ENCODE measurements around the gene NDOR1.

NDOR1 gene

GRCh38 chr9:137205126-137206069, at the start of gene NDOR1, which contains the start of gene TMEM203:
Gene NDOR1 (plus strand): TSS chr9:137205700. CDS start chr9:137205778, 78 bp downstream.
Gene TMEM203 (minus strand): TSS chr9:137205648. CDS start chr9:137205414, 234 bp downstream.
- DNase-seq: peak; percentile 87
- in situ Hi-C loops (cut with MboI; ENCODE audit: low pct_unique_long_range_greater_than_20kb, low sequenced_read_pairs): no loop called here

- in situ Hi-C loops (cut with MboI; ENCODE audit: low pct_unique_long_range_greater_than_20kb, low sequenced_read_pairs): no loop called here
These were observed 48.7 kb upstream of the NDOR1 start for GRCh38 chr9:137156567-137157375.

GRCh38 chr9:137157618-137158415, 47.7 kb upstream of the NDOR1 start:
- in situ Hi-C loops (cut with MboI; ENCODE audit: low pct_unique_long_range_greater_than_20kb, low sequenced_read_pairs): no loop called here

More at GRCh38 chr9:137156567-137157375, 48.7 kb upstream of the NDOR1 start:
- DNase-seq: no peak

GRCh38 chr9:137158625-137159024, 46.9 kb upstream of the NDOR1 start:
- in situ Hi-C loops (cut with MboI; ENCODE audit: low pct_unique_long_range_greater_than_20kb, low sequenced_read_pairs): no loop called here
- DNase-seq: no peak

More at GRCh38 chr9:137157618-137158415, 47.7 kb upstream of the NDOR1 start:
- DNase-seq: no peak

GRCh38 chr9:137159105-137160053, 46.1 kb upstream of the NDOR1 start:
- in situ Hi-C loops (cut with MboI; ENCODE audit: low pct_unique_long_range_greater_than_20kb, low sequenced_read_pairs): no loop called here
- no peak for DNase-seq

GRCh38 chr9:137160054-137160425, 45.5 kb upstream of the NDOR1 start:
- in situ Hi-C loops (cut with MboI; ENCODE audit: low pct_unique_long_range_greater_than_20kb, low sequenced_read_pairs): no loop called here
- no peak for DNase-seq

- in situ Hi-C loops (cut with MboI; ENCODE audit: low pct_unique_long_range_greater_than_20kb, low sequenced_read_pairs): no loop called here
- no peak for DNase-seq
These were observed 44.6 kb upstream of the NDOR1 start for GRCh38 chr9:137160716-137161557.

- no peak for DNase-seq
- in situ Hi-C loops (cut with MboI; ENCODE audit: low pct_unique_long_range_greater_than_20kb, low sequenced_read_pairs): no loop called here
These were observed 43.7 kb upstream of the NDOR1 start for GRCh38 chr9:137161558-137162486.

GRCh38 chr9:137162505-137163364, 42.8 kb upstream of the NDOR1 start:
- in situ Hi-C loops (cut with MboI; ENCODE audit: low pct_unique_long_range_greater_than_20kb, low sequenced_read_pairs): no loop called here
- DNase-seq: no peak

- in situ Hi-C loops (cut with MboI; ENCODE audit: low pct_unique_long_range_greater_than_20kb, low sequenced_read_pairs): no loop called here
- no peak for DNase-seq
These were observed 42.2 kb upstream of the NDOR1 start for GRCh38 chr9:137163365-137163715.

GRCh38 chr9:137163805-137164204, 41.7 kb upstream of the NDOR1 start:
- DNase-seq: no peak
- in situ Hi-C loops (cut with MboI; ENCODE audit: low pct_unique_long_range_greater_than_20kb, low sequenced_read_pairs): no loop called here

- in situ Hi-C loops (cut with MboI; ENCODE audit: low pct_unique_long_range_greater_than_20kb, low sequenced_read_pairs): no loop called here
- DNase-seq: no peak
These were observed 40.9 kb upstream of the NDOR1 start for GRCh38 chr9:137164370-137165249.

GRCh38 chr9:137165250-137165836, 40.2 kb upstream of the NDOR1 start:
- in situ Hi-C loops (cut with MboI; ENCODE audit: low pct_unique_long_range_greater_than_20kb, low sequenced_read_pairs): no loop called here
- DNase-seq: no peak
